Activated T-cell treated with anti-CD3 and anti-CD28 coated beads for 4 hours (primary cell): ENCODE measurements around the gene RFX3.

ENCODE experiments used
- DNase-seq: peaks from one replicate; pipeline ENCODE4 v3.0.0-alpha.2; 2020

The RFX3 gene

DNA sequence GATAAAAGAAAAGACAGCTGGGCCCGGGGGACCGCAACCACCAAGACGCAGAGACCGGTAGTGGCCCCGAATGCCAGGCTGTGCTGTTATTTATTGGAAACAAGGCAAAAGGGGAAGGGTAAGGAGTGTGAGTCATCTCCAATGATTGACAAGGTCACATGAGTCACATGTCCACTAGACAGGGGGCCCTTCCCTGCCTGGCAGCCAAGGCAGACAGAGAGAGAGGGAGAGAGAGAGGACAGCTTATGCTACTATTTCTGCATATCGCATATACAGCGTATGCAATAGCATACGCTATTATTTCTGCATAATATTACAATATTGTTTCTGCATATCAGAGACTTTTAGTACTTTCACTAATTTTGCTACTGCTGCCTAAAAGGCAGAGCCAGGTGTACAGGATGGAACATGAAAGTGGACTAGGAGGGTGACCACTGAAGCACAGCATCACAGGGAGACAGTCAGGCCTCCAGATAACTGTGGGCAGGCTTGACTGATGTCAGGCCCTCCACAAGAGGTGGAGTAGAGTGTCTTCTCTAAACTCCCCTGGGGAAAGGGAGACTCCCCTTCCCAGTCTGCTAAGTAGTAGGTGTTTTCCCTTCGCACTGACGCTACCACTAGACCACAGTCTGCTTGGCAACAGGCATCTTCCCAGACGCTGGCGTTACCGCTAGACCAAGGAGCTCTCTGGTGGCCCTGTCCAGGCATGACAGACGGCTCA, 50.3 kb downstream of the RFX3 start:
- DNase-seq = no peak

DNA sequence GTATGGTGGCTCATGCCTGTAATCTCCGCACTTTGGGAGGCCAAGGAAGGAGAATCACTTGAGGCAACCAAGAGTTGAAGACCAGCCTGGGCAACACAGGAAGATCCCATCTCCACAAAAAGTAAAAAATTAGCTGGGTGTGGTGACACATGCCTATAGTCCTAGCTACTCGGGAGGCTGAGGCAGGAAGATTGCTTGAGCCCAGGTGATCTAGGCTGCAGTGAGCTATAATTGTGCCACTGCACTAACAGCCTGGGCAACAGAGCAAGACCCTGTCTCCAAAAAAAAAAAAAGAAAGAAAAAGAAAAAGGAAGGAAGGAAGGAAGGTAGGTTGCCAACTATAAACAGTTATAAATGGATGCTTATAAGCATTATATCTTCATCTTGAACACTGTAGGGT, 51.0 kb downstream of the RFX3 start:
- DNase-seq = no peak

DNA sequence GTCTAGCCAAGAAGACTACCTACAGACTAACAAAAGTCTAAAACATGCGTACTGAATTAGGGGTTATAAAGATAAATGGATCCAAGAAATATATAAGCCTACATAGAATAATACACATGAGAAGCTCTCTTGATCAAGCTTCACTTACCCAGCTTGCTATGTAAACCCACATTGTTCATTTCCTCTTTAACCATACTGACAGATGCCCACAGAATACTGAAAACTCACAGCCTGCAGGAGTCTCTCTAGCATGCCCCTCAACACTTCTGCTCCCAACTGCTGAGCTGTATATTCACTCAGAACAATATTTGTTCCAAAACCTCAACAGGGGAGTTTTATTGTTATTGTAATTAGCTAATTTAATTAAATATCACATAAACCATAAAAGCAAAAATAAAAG, 52.4 kb downstream of the RFX3 start:
- no peak for DNase-seq

DNA sequence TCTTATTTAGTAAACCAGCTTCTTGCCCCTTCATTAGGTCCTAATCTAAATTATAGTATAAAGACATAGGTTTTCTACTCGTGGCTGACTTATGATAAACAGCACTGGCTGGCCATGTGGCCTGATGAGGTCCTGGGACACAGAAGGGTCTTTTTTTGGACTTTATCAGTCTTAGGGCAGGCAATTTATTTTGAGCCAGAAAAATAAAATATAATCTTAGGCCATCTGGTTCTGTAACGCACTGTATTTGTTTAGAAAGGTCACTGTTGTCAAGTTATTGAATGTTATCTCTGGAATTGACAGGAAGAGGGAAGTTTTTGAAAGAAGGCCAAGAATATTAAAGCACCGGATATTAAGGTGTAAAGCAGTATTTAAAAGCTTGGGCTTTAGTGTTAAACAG, 53.9 kb downstream of the RFX3 start:
- no peak for DNase-seq

DNA sequence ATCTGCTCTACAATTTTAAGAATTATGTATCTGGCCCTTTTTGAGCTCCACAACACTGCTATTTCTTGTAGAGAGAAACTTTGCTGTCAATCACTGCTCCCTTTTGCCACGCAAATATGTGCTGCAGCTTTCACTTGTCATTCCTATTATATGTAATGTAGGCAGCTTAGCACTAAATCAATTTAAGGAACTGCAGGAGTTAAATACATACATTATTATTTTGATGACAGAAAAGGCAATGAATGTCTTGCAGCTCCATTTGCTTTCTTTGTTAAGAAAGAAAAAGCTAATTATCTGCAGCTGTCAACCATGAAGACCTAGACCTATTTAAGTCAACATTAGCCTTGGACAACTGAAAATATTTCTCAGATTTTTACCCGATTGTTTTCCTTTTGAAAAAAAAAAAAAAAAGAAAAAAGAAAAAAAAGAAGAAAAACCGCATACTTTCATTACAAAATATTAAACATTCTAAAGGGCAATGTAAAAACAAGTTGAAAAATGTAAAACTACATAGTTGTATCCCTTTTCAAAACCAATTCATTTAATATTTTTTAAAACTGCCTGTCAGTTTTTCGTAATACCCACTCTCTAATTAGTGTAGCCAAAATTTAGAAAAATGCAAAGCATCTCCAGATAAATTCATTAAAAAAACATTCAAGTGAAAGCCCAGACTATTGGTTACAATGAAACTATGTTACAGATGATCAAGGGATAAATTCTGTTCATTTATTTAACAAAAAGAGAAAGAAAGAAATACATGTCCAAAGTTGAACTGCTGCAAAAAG, 57.2 kb downstream of the RFX3 start:
- no peak for DNase-seq

DNA sequence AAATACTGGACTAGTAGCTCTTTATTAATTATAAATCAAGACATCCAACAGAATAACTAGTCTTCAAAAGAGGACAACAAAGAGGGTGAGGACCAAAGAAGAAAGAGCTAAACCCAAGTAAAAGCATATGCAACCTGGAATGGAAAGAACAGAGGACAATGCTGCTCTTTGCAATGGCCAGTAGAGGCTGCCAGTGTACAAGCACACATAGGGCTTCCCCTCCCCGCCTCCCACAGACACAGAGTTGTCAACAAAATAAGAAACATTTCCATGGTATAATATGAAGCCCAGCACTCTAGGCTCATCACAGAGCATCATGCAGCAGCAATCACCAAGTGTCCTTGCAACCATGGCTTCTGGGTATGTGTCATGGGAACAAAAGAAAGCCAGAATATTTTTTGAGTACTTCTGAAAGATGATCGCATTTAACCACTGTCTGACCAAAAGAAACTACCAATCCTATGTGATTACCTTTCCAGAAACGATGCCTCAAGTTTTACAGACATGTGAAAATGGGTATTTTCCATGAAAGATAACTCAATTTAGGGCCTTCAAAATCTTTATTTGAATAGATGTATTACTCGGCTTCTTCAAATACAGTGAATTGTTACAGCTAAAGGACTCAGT, 58.1 kb downstream of the RFX3 start:
- peak; percentile 47 for DNase-seq

DNA sequence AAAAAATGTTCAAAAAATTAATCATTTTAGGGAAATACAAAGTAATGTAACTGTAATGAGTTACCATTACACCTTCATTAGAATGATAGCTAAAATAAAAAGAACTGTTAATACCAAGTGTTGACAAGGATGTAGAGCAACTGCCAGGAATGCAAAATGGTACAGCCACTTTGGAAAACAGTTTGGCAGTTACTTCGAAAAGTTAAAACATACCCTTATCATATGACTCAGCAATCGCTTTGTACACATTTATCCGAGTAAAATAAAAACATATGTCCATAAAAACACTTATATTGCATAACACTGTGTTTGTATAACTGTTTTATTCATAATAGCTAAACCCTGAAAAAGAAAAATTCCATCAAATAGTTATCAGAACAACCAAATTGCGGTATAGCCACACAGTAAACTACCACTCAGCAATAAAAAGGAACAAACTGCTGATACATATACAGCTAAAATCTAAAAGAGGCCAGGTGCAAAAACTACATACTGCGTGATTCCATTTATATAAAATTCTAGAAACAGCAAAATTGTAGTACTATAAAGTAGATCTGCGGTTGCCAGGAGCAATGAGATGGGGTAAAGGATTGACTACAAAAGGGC, 61.7 kb downstream of the RFX3 start:
- no peak for DNase-seq

DNA sequence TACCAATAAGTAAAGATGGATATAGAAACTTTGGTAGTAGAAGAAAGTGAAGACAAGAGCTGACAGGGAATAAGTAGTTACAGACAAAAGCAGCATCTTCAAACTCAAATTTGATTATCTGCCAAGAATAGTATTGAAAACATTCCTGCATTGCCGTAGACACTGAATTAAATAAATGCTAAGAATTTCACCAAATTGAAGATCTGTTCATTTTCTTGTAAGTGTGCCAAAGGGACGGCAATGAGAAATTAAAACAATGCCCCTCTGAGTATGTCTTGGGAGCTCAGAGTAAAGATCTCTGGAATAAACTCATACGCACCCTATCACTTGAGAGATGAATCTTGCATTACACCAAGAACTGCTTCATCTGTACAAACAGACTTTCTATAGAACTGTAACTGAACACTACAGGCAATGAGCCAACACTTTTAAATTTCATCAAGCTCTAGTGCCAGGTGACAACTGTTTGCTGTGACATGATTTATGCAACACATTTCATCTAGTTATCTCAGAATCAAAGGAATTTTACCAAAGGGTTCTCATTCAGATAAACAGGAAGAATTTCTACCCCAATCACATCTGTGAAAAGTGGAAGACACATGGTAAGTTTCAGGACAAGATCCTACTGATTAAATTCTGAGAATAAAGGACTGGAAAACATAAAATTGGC, 66.9 kb downstream of the RFX3 start:
- no peak for DNase-seq

DNA sequence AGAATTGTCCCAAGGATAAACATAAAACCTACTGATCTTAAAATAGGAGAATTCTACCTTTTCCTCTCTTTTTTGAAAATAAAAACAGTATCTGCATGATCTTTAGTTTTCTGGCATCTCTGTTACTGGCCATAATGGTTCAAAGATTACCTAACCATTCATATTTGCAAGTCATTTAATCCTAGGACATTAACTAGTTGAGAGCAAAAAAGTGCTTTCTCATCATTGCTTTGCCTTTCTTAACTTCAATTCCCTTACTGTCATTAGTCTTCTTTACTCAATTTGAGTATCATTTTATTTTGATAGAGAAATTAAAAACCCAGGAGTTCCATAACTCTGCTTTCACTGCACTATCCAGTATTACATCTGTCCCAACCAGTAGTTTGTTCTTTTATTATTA, 68.6 kb downstream of the RFX3 start:
- DNase-seq = no peak

DNA sequence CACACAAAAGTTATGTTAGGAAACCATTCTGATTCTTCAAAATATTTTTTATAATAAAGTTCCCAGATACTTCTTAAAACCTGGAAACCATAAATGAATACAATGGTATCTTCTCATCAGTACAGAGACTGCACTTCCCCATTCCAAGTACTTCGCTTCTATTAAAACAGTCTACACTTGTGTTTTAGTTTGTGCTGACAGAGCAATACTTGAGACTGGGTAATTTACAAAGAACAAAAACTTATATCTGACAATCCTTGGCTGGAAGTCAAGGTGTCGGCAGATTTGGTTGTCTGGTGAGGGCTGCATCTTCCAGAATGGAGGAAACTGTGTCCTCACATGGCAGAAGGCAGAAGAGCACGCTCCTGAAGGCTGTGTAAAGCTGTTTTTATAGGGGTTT, 70.1 kb downstream of the RFX3 start:
- no peak for DNase-seq

DNA sequence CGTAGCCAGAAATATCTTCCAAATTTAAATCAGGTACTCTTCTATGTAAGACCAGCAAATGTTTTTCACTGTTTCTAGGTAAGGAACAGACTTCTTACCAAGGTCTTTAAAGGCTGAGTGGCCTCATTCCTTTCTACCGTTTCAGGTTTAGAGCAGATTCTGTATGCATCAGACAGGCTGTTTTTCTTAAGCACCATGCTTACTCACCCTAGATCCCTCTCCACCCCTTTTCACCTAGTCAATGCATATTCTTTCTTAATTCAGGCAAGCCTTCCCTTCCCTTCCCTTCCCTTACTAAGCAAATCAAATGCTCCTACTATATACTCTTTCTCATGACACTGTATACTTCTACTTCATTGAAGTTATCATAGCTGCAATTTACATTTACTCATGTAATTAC, 70.7 kb downstream of the RFX3 start:
- DNase-seq = no peak

DNA sequence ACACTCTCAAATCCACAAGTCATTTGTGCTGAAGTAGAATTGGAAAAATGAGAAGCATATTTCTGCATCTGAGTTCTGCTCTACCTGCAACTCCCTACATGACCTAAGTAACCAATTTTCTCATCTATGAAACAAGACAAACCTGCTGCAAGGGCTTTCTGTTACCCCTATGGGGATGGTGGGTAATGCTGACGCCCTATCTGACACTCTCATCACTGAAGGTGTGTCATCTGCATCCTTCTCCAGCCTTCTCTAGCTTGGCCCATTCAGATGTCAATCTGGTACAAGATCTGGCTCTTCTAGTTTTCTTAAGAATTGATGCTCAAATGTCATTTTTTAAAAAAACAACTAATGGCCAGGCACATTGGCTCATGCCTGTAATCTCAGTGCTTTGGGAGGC, 73.8 kb downstream of the RFX3 start:
- DNase-seq = no peak

DNA sequence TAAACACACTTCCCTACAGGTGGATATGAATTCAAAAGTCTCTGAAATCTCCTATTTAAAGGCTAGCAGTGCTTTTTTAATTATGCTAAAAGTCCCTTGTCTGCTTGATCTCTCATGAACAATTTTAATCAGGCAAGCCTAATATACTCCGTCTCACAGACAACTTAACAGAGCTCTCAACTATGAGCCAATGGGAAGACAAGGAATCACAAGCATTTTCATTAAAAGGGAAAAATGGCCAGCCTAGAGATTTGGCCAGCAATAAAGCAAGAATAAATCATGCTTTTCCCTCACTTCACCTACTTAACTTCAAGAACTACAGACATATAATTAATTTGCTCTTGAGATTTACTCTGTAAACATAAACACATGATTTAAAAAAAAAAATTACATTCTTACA, 78.0 kb downstream of the RFX3 start:
- DNase-seq = no peak

DNA sequence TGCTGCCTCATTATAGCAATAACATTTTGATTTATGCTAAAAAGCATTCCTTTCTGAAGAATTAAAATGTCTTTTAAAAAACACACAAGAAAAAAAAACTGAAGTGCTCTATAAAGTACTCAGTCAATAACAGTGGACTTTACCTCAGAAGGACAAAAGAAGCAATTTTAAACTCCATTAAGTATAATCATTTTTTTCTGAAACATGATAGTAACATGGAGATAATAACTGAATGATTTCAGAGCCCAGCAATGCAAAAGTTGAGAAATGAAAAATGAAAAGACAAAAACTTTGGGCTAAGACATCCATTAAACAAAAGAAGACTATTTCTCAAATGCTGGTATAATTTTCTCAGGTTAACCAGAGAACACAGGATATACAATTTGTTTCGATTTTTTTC, 78.7 kb downstream of the RFX3 start:
- no peak for DNase-seq

DNA sequence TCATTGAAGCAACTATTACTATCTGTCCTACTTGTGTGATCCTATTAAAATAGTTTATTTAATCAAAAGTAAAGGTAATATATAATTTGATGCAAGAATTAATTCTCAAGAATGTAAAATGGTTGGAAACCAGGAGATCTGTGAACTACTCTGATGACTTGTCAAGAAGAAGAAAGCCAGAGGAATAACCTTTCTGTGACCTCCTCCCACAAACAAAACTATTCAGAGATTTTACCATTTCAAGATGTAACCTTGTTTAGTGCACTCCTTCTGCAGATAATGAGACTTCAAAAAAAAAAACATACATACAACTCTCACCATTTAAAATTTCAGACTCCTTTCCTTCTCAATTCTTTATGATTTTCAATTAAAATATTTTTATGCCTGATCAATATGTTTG, 79.5 kb downstream of the RFX3 start:
- DNase-seq = no peak

DNA sequence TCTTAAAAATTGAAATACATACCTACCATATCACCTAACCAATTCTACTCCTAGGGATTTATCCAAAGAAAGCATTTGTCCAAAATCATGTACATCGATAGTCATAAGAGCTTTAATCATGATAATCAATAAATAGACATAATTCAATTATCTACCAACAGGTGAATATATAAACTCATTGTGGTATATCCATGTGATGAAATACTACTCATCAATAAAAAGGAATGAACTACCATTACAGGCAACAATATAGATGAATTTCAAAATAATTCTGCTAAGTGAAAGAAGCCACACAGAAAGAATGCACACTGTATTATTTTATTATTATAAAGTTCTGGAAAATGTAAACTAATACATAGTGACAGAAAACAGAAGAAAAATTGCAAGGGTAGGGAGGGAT, 81.8 kb downstream of the RFX3 start:
- DNase-seq = no peak

DNA sequence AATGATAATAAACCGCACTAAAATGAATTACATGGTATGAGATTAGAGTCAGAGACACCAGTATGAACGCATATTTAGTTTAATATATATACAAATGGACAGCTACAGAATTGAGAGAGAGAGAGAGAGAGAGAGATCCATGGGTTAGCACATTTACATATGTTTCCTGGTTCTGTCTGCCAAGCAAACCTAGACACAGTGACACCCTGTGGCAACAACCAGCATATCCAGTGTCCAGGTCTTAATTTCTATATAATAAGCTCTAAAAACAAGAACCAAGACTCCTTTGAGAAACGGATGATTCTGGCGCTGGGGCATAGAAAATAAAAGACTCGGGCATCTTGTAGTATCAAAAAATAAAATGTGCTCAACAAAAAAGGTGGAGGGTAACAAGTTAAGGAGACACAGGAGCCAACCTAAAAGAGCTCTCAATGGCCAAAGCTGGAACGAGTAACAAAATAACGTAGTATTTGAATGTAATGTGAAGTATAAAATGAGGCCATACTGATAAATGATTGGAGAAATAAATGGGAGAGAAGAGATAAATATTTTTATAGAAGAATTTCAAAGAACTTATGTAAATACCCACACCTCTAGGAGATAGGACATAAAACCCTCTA, 84.5 kb downstream of the RFX3 start:
- peak; percentile 14 for DNase-seq

DNA sequence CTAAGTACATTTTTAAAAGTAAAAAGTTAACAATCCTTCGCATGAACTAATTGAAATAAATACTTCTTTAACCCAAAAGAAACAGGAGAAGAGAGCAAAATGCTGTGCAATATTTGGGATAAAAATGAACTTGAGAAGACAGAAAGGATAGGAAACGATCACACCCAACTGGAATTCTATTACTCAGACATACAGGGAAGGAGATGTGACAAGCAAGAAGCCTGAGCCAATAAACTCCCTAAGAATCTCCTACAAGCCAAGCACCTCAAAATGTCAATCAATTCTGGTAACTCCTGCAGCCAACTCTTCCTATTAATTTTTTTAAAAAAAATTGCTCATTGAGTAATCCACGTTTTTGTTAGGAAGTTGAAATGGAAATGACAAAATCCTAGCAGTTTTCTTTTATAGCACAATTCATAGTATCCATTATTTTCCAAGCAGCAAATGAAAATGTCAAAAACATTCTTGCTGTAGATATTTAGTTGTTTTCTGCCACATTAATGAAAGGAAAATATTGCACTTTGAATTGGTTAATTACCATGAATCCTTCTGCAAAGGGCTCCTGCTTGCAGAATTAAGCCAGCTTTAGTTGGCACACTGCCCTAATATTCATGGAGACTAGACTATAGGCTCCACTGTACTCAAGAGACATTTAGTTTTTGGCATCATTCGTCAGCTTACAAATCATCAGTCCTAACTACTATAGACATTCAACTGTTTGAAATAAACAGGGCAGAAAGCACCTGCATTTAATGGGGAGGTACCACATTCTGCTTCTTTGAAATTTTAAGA, 89.0 kb downstream of the RFX3 start:
- DNase-seq = no peak

DNA sequence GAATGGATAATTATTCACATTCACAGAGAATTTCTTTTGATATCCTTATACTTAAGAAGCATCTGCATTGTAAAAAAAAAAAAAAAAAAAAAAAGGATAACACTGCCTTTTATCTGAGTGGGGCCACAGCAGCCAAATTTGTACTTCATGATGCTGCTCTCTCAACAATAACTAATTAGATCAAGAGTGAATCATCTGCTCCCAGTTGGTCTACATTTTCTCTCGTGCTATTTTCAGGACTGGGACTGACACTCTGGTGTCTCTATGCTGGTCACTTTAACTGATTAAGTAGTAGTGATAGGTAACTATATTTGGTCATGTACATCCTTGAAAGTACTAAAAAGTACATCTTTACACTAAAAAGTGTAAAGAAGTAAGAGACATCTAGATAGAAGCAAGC, 90.1 kb downstream of the RFX3 start:
- DNase-seq = no peak

DNA sequence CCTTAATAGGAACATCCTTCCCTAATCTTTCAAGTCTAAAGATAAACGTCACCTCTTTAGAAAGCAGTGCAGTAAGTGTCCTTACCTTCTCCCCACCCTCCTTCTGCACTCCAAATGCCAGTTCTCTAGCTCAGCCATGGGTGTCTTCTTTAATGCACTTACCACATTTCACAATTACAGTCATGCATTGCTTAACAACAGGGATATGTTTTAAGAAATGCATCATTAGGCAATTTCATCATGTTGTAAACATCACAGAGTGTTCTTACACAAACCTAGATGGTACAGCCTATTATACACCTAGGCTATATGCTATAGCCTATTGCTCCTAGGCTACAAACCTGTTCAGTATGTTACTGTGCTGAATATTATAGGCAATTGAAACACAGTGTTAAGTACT, 91.2 kb downstream of the RFX3 start:
- DNase-seq = no peak

DNA sequence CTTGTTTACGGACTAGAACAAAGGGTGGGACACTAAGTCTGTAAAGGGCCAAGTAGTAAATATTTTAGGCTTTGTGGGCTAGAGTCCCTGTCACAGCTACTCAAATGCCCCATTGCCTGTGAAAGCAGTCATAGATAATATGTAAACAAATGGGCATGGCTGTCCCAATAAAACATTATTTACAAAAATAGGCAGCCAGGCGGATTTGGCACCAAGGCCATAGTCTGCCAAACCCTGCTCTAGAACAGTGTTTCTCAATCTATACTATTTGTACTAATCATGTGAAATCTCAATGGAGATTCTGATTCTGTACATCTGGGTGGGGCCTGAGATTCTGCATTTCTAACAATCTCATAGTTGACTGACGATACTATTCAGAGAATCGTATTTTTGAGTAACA, 92.0 kb downstream of the RFX3 start:
- no peak for DNase-seq

DNA sequence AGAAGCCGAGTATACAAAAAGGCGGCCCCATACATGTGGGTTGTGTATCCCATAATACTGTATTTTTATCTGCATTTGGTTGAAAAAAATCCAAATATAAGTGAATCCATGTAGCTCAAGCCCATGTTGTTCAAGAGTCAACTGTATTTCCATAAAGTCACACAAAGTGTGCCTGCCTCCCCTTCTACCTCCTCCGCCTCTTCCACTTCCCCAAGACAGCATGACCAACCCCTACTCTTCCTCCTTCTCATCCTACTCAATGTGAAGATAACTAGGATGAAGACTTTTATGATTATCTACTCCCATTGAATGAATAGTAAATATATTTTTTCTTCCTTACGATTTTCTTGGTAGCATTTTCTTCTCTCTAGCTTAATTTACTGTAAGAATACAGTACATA, 92.7 kb downstream of the RFX3 start:
- no peak for DNase-seq
